Esophagus muscularis mucosa (tissue), 4 donors: ENCODE results near the gene ZDHHC8. TPM values are rescaled to one million over a fixed set of nuclear protein-coding genes. Genes with fewer than 3 reads are reported as not detected.

ENCODE experiments used
- DNase-seq: peaks from one replicate; pipeline ENCODE4 v3.0.0-alpha.2; 2017; ENCODE audit errors: extremely low spot score
- H3K27ac ChIP-seq, 4 donors: fragments of 200-600 bp; sonication (generic); replicated peaks in 1 of 4; 1 replicate in 3 of 4; 2 replicates in 1 of 4; pipeline ENCODE4 v1.5.1; 2016 to 2019; ENCODE audit warnings: mild to moderate bottlenecking in 1 of 4
- H3K27me3 ChIP-seq, 4 donors: fragments of 200-600 bp; sonication (generic); one replicate each; pipeline versions ENCODE4 v1.5.1 to v1.6.0; 2016 to 2019
- H3K36me3 ChIP-seq, 4 donors: fragments of 200-600 bp; sonication (generic); one replicate each; pipeline ENCODE4 v1.5.1; 2016 to 2019
- H3K4me1 ChIP-seq, 4 donors: fragments of 200-600 bp; sonication (generic); one replicate each; pipeline ENCODE4 v1.5.1; 2016 to 2019
- H3K4me3 ChIP-seq, 4 donors: fragments of 200-600 bp; sonication (generic); 1 replicate in 2 of 4; 2 replicates in 2 of 4; pipeline ENCODE4 v1.5.1; 2016 to 2019; ENCODE audit warnings: mild to moderate bottlenecking in 4 of 4, moderate library complexity in 1 of 4
- H3K9me3 ChIP-seq, 4 donors: fragments of 200-600 bp; sonication (generic); 1 replicate in 3 of 4; 2 replicates in 1 of 4; pipeline ENCODE4 v1.5.1; 2016 to 2019
- CTCF ChIP-seq, 3 experiments: fragments of 200-600 bp in 2 of 3; fragments of 450-650 bp in 1 of 3; sonication (generic) in 2 of 3; IDR thresholded peaks; one replicate each; pipeline ENCODE4 v1.5.1; 2017 to 2019; ENCODE audit warnings: antibody characterized with exemption in 3 of 3, mild to moderate bottlenecking in 2 of 3, moderate library complexity in 1 of 3
- EP300 ChIP-seq: sonication (generic); formaldehyde crosslinking; IDR thresholded peaks from one replicate; pipeline ENCODE4 v1.6.1; 2017; ENCODE audit warnings: antibody characterized with exemption
- POLR2A ChIP-seq: fragments of 450-650 bp; IDR thresholded peaks from one replicate; pipeline ENCODE4 v1.6.1; 2017; ENCODE audit warnings: antibody characterized with exemption, moderate library complexity, mild to moderate bottlenecking, low read depth
- POLR2AphosphoS5 ChIP-seq, 2 donors: sonication (generic); formaldehyde crosslinking; IDR thresholded peaks; one replicate each; pipeline ENCODE4 v1.6.1; 2017; ENCODE audit warnings: antibody characterized with exemption in 2 of 2
- WGBS: methylation state at CpG from one replicate; pipeline ENCODE4 v1.1.5; 2018; 5-methylcytosine and 5-hydroxymethylcytosine counted together
- intact Hi-C: fragments of 100-400 bp; cut with DNase I; formaldehyde crosslinking; loops from one replicate; pipeline ENCODE4 v1.15.1; 2023
- total RNA-seq, 4 donors: library from RNA; depleted of rRNA; stranded (reverse); fragments of >200 nt; gene quantifications; one replicate each; pipeline versions ENCODE4 v1.1.0 to v1.2.1, GENCODE V29; 2016

ZDHHC8 gene
- total RNA-seq, 4 donors from 2014 or later, result 11.8 to 33.2 (median 23.8) TPM

- DNase-seq, result no peak
- H3K4me1 ChIP-seq, result peaks cover 0 to 7% (median 0%) of the 10 kb centered on the region in 4 donors
- 90% methylated on average over 4 of the region's 4 CpGs for WGBS
- H3K4me3 ChIP-seq, result no peak overlapping the region
- intact Hi-C loops, result no loop called here
- no peaks in the 10 kb centered on the region for H3K9me3 ChIP-seq
- no peak overlapping the region for H3K27ac ChIP-seq
- TF ChIP-seq POLR2AphosphoS5 (IDR thresholded peaks at IDR 0.05), result no peak
- TF ChIP-seq CTCF (IDR thresholded peaks at IDR 0.05), result no peak
- no peak for TF ChIP-seq EP300
- TF ChIP-seq POLR2A, result no peak
- peaks cover 84 to 100% (median 99%) of the 10 kb centered on the region in 4 donors for H3K36me3 ChIP-seq
- no peaks in the 10 kb centered on the region for H3K27me3 ChIP-seq
Measured at GRCh38 chr22:20095521-20095920, 36.1 kb upstream of the ZDHHC8 start.

- no peaks in the 10 kb centered on the region for H3K9me3 ChIP-seq
- H3K27ac ChIP-seq, result no peak overlapping the region
- DNase-seq, result no peak
- H3K27me3 ChIP-seq, result no peaks in the 10 kb centered on the region
- H3K4me3 ChIP-seq, result no peak overlapping the region
- peaks cover 0 to 7% (median 0%) of the 10 kb centered on the region in 4 donors for H3K4me1 ChIP-seq
- intact Hi-C loops, result no loop called here
- TF ChIP-seq POLR2AphosphoS5 (IDR thresholded peaks at IDR 0.05) (no peak), POLR2A (no peak)
- H3K36me3 ChIP-seq, result peaks cover 71 to 100% (median 99%) of the 10 kb centered on the region in 4 donors
- WGBS, result 98% methylated on average over 2 of the region's 2 CpGs
Measured at GRCh38 chr22:20096574-20097420, 34.8 kb upstream of the ZDHHC8 start.

GRCh38 chr22:20099099-20099711 is 32.4 kb upstream of the ZDHHC8 start:
- no peaks in the 10 kb centered on the region for H3K9me3 ChIP-seq
- intact Hi-C loops, result no loop called here
- DNase-seq, result no peak
- 88% methylated on average over 2 of the region's 6 CpGs for WGBS
- TF ChIP-seq CTCF (IDR thresholded peaks at IDR 0.05) (no peak), POLR2AphosphoS5 (IDR thresholded peaks at IDR 0.05) (no peak), EP300 (no peak), POLR2A (no peak)
- no peak overlapping the region for H3K27ac ChIP-seq
- H3K27me3 ChIP-seq, result no peaks in the 10 kb centered on the region
- H3K4me3 ChIP-seq, result no peak overlapping the region
- peaks cover 47 to 97% (median 87%) of the 10 kb centered on the region in 4 donors for H3K36me3 ChIP-seq
- H3K4me1 ChIP-seq, result peaks cover 0 to under 1% (median 0%) of the 10 kb centered on the region in 4 donors

GRCh38 chr22:20101638-20102037 is 30.0 kb upstream of the ZDHHC8 start:
- no peak for DNase-seq
- TF ChIP-seq POLR2AphosphoS5 (IDR thresholded peaks at IDR 0.05) (no peak), POLR2A (no peak), CTCF (IDR thresholded peaks at IDR 0.05) (no peak), EP300 (no peak)
- peaks cover 36 to 96% (median 86%) of the 10 kb centered on the region in 4 donors for H3K36me3 ChIP-seq

GRCh38 chr22:20102203-20102780 is 29.3 kb upstream of the ZDHHC8 start:
- TF ChIP-seq EP300 (no peak), POLR2A (no peak), POLR2AphosphoS5 (IDR thresholded peaks at IDR 0.05) (no peak), CTCF (IDR thresholded peaks at IDR 0.05) (no peak)
- Histone ChIP-seq H3K4me1 (no peaks in the 10 kb centered on the region), H3K27me3 (no peaks in the 10 kb centered on the region), H3K4me3 (no peak overlapping the region), H3K27ac (no peak overlapping the region), H3K9me3 (no peaks in the 10 kb centered on the region), H3K36me3 (peaks cover 41 to 96% (median 86%) of the 10 kb centered on the region in 4 donors)
- DNase-seq, result no peak
- 95% methylated on average over 12 of the region's 12 CpGs for WGBS
- intact Hi-C loops, result loop anchor here (10.0 kb wide), 1 partner anchor 127 kb away; no protein-coding TSS in a partner anchor

More at GRCh38 chr22:20101638-20102037, 30.0 kb upstream of the ZDHHC8 start:
- H3K9me3 ChIP-seq, result no peaks in the 10 kb centered on the region
- no peak overlapping the region for H3K27ac ChIP-seq
- intact Hi-C loops, result loop anchor here (10.0 kb wide), 1 partner anchor 127 kb away; no protein-coding TSS in a partner anchor
- no peak overlapping the region for H3K4me3 ChIP-seq
- H3K4me1 ChIP-seq, result no peaks in the 10 kb centered on the region
- H3K27me3 ChIP-seq, result no peaks in the 10 kb centered on the region
- 82% methylated on average over 8 of the region's 8 CpGs for WGBS
